B cell (primary cell): ENCODE measurements around the gene TMEM115. TPM values are rescaled to one million over a fixed set of nuclear protein-coding genes. Genes with fewer than 3 reads are reported as not detected.

Source experiments
- ATAC-seq: fragments of 200-7000 bp; cut with Tn5 transposase; one replicate; pipeline ENCODE4 v1.10.0; 2021; ENCODE audit warnings: low read depth, mild to moderate bottlenecking, moderate number of reproducible peaks, moderate library complexity
- CTCF ChIA-PET: fragments of 350-600 bp; sonication (Branson Sonifier 250); formaldehyde crosslinking; loops from one replicate; lab custom pipeline; 2021; ENCODE audit warnings: antibody characterized with exemption, inconsistent platforms; lab: Charles Lee
- POLR2A ChIA-PET: fragments of 350-600 bp; sonication (Branson Sonifier 250); formaldehyde crosslinking; loops from one replicate; lab custom pipeline; 2021; ENCODE audit warnings: antibody characterized with exemption; lab: Charles Lee
- DNase-seq: peaks from one replicate; pipeline ENCODE4 v3.0.0; 2013
- H2AFZ ChIP-seq: 2 replicates; pipeline ENCODE4 v1.6.1; 2012; ENCODE audit warnings: mild to moderate bottlenecking, low read depth, low read length; ENCODE audit not compliant: insufficient read depth, poor library complexity, severe bottlenecking
- H3K27ac ChIP-seq, 2 donors: 1 replicate in 1 of 2; 2 replicates in 1 of 2; pipeline ENCODE4 v1.5.1; 2012 to 2013; ENCODE audit warnings: low read length in 2 of 2, mild to moderate bottlenecking in 2 of 2, moderate library complexity in 1 of 2
- H3K27me3 ChIP-seq, 4 experiments: fragments of 200-600 bp in 1 of 4; sonication (generic) in 1 of 4; replicated peaks in 1 of 4; 1 replicate in 2 of 4; 2 replicates in 2 of 4; pipeline versions ENCODE4 v1.6.1 to v1.7.0; 2013 to 2016; ENCODE audit warnings: low read length in 3 of 4, mild to moderate bottlenecking in 2 of 4, mixed read lengths in 1 of 4, moderate library complexity in 1 of 4; ENCODE audit not compliant: insufficient read depth in 4 of 4, control insufficient read depth in 3 of 4; ENCODE audit errors: control extremely low read depth in 1 of 4
- H3K36me3 ChIP-seq, 2 experiments: replicated peaks in 1 of 2; 1 replicate in 1 of 2; 2 replicates in 1 of 2; pipeline versions ENCODE4 v1.6.1 to v1.7.1; 2013; ENCODE audit warnings: low read length in 1 of 2; ENCODE audit not compliant: insufficient read depth in 2 of 2, control insufficient read depth in 1 of 2; ENCODE audit errors: control extremely low read depth in 1 of 2, extremely low read depth in 1 of 2
- H3K4me1 ChIP-seq, 2 donors: fragments of 200-600 bp in 1 of 2; sonication (generic) in 1 of 2; 1 replicate in 1 of 2; 2 replicates in 1 of 2; pipeline versions ENCODE4 v1.5.1 to v1.6.1; 2013 to 2017; ENCODE audit warnings: low read length in 2 of 2; ENCODE audit not compliant: control insufficient read depth in 2 of 2, insufficient read depth in 2 of 2
- H3K4me2 ChIP-seq: replicated peaks from 2 replicates; pipeline ENCODE3; 2012; ENCODE audit warnings: mild to moderate bottlenecking, low read depth, low read length; ENCODE audit not compliant: poor library complexity, severe bottlenecking
- H3K4me3 ChIP-seq, 5 experiments: fragments of 200-600 bp in 1 of 5; sonication (generic) in 1 of 5; 1 replicate in 3 of 5; 2 replicates in 2 of 5; pipeline versions ENCODE4 v1.5.1 to v1.7.0; 2011 to 2016; ENCODE audit warnings: low read length in 4 of 5, mild to moderate bottlenecking in 4 of 5, low read depth in 2 of 5, control low read depth in 1 of 5, moderate library complexity in 1 of 5; ENCODE audit not compliant: insufficient read depth in 1 of 5; ENCODE audit errors: control extremely low read depth in 1 of 5, extremely low read depth in 1 of 5
- H3K79me2 ChIP-seq: fragments of 200-600 bp; sonication (generic); one replicate; pipeline ENCODE4 v1.6.0; 2016; ENCODE audit warnings: low read length; ENCODE audit not compliant: control insufficient read depth, insufficient read depth
- H3K9ac ChIP-seq: fragments of 200-600 bp; sonication (generic); 2 replicates; pipeline ENCODE4 v1.6.1; 2017; ENCODE audit warnings: mild to moderate bottlenecking, low read length, moderate library complexity
- H3K9me3 ChIP-seq, 3 donors: one replicate each; pipeline versions ENCODE4 v1.6.1 to v1.7.1; 2013; ENCODE audit warnings: low read length in 2 of 3; ENCODE audit not compliant: control insufficient read depth in 2 of 3, insufficient read depth in 1 of 3; ENCODE audit errors: control extremely low read depth in 1 of 3
- H4K20me1 ChIP-seq: 2 replicates; pipeline ENCODE4 v1.6.0; 2012; ENCODE audit warnings: mild to moderate bottlenecking, low read length; ENCODE audit not compliant: insufficient read depth, control insufficient read depth, poor library complexity, severe bottlenecking
- H3K27ac Mint-ChIP-seq: one replicate; pipeline ENCODE4 v1.8.0; 2021; ENCODE audit warnings: mixed read lengths
- H3K27me3 Mint-ChIP-seq: one replicate; pipeline ENCODE4 v1.8.0; 2021; ENCODE audit warnings: mixed read lengths
- H3K4me1 Mint-ChIP-seq: one replicate; pipeline ENCODE4 v1.8.0; 2021; ENCODE audit warnings: mixed read lengths
- H3K4me3 Mint-ChIP-seq: one replicate; pipeline ENCODE4 v1.8.0; 2021; ENCODE audit warnings: mixed read lengths
- H3K9me3 Mint-ChIP-seq: one replicate; pipeline ENCODE4 v1.8.0; 2022; ENCODE audit warnings: mixed read lengths; ENCODE audit not compliant: insufficient read depth
- EZH2 ChIP-seq: IDR thresholded peaks from 2 replicates; pipeline ENCODE4 v1.6.1; 2012; ENCODE audit warnings: borderline replicate concordance, low read depth, mild to moderate bottlenecking, moderate library complexity, low read length; ENCODE audit not compliant: insufficient read depth, poor library complexity, severe bottlenecking
- WGBS: methylation state at CpG from one replicate; pipeline ENCODE4 v1.1.5; 2013; ENCODE audit warnings: missing lambda C conversion rate; ENCODE audit not compliant: insufficient coverage; 5-methylcytosine and 5-hydroxymethylcytosine counted together
- intact Hi-C: fragments of 100-400 bp; cut with micrococcal nuclease; formaldehyde crosslinking; loops from one replicate; pipeline ENCODE4 v1.10.0; 2022
- polyA plus RNA-seq: library from polyadenylated mRNA; depleted of rRNA; stranded (reverse); fragments of >200 nt; gene quantifications from 2 replicates; pipeline ENCODE4 v1.2.3, GENCODE V29; 2012
- total RNA-seq, 2 donors: library from RNA; stranded (reverse); fragments of 120-200 nt in 1 of 2; gene quantifications; 1 replicate in 1 of 2; 2 replicates in 1 of 2; pipeline versions ENCODE4 v1.2.3 to v1.2.4, GENCODE V29; 2013 to 2022
- TF ChIP-seq, protein P1 (sequence below): fragments of 200-600 bp; IDR thresholded peaks from one replicate; pipeline ENCODE4 v1.8.0; 2022; ENCODE audit warnings: antibody characterized with exemption, mild to moderate bottlenecking

The TMEM115 gene
- total and polyA plus RNA-seq, 2 donors (not counting 1 experiment from before 2014, with no cell fraction given): 19.8 to 27.2 TPM

DNA sequence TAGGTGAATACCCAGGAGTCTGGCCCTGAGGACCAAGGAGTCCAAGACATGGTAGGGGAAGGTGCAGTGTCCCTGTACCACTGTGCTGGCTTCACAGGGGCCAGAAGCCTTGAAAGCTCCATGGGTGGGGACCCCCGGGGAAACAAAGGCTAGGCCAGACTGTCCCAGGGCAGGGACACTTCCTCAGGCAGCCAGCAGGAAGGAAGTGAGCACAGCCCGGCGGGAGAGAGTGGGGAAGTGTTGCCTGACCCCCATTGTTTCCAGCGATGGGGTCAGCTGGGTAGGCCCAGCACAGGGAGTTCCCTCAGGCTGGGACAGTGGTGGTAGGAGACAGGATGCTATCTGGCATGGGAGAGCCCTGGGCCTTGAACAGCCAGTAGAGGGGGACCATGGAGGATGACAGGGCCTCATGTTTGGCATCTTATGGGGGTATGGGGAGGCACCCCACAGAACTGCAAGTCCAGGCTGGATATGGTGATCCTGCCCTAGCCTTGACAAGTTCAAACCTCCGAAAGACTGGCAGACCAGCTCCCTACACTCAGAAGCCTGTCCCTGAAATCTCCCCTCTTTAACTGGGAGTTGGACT, 35.6 kb downstream of the TMEM115 start:
- no peak for ATAC-seq
- Histone ChIP-seq H3K4me3 (no peak overlapping the region), H3K9me3 (peaks cover 0 to 3% (median 0%) of the 10 kb centered on the region in 3 donors), H3K36me3 (peaks cover 0 to 18% of the 10 kb centered on the region in 2 experiments), H3K9ac (no peak overlapping the region), H3K4me2 (no peak overlapping the region), H3K27ac (no peak overlapping the region), H3K27me3 (no peaks in the 10 kb centered on the region), H3K79me2 (peaks cover 21% of the 10 kb centered on the region), H3K4me1 (peaks cover 28 to 53% of the 10 kb centered on the region in 2 donors), H4K20me1 (peaks cover 11% of the 10 kb centered on the region), H2AFZ (no peak overlapping the region)
- CTCF ChIA-PET: interaction anchor here (0.8 to 3.1 kb wide), 14 partner anchors 9 to 218 kb away, joined by 3 to 28 read pairs (median 6); partner anchors contain the start of genes HYAL3, IFRD2 and NAA80
- no peaks in the 10 kb centered on the region for H3K27me3 Mint-ChIP-seq
- no peak overlapping the region for H3K27ac Mint-ChIP-seq
- no peak for DNase-seq
- no peak for TF ChIP-seq EZH2
- TF ChIP-seq, protein P1, sequence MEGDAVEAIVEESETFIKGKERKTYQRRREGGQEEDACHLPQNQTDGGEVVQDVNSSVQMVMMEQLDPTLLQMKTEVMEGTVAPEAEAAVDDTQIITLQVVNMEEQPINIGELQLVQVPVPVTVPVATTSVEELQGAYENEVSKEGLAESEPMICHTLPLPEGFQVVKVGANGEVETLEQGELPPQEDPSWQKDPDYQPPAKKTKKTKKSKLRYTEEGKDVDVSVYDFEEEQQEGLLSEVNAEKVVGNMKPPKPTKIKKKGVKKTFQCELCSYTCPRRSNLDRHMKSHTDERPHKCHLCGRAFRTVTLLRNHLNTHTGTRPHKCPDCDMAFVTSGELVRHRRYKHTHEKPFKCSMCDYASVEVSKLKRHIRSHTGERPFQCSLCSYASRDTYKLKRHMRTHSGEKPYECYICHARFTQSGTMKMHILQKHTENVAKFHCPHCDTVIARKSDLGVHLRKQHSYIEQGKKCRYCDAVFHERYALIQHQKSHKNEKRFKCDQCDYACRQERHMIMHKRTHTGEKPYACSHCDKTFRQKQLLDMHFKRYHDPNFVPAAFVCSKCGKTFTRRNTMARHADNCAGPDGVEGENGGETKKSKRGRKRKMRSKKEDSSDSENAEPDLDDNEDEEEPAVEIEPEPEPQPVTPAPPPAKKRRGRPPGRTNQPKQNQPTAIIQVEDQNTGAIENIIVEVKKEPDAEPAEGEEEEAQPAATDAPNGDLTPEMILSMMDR: no peak
- peak overlapping the region; percentile 87 for H3K4me3 Mint-ChIP-seq
- H3K9me3 Mint-ChIP-seq: no peaks in the 10 kb centered on the region
- 41% methylated on average over 4 of the region's 5 CpGs for WGBS
- intact Hi-C loops: loop anchor here (1.0 to 5.0 kb wide), 2 partner anchors 49 to 86 kb away; partner anchors contain the start of gene GNAI2
- POLR2A ChIA-PET: interaction anchor here (2.9 kb wide), 1 partner anchor 13 kb away, joined by 16 read pairs; no protein-coding TSS in a partner anchor
- H3K4me1 Mint-ChIP-seq: peaks cover 50% of the 10 kb centered on the region

DNA sequence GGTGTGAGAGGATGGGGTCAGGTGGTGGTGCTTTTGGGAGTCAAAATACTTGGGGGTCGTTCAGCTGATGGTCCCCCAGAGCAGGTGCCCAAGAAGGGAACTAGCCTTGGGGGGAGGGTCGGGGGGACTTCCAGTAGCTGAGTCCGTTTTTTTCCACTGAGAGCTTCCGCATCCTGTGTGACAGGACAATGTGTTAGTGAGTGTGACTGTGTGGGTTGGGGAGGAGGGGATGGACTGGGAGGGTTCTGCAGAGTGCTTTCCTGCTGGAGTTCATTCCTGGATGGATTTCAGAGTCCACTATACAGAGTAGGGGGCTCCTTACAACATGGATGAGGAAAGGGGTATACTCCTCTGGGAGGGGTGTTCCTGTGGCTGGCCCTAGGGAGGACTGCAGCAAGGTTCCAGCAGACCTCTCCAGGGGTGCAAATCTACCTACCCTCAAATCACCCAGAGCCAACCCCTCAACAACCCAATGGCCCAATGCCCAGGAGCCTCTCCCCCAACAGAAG, 36.2 kb downstream of the TMEM115 start:
- ChIA-PET CTCF (interaction anchor here (0.6 to 3.1 kb wide), 9 partner anchors 13 to 219 kb away, joined by 3 to 28 read pairs (median 5); partner anchors contain the start of genes HYAL3 and NAA80), POLR2A (interaction anchor here (2.3 to 2.9 kb wide), 2 partner anchors 14 to 24 kb away, joined by 16 to 24 read pairs; partner anchors contain the start of genes HYAL3 and NAA80)
- Histone ChIP-seq H3K4me3 (no peak overlapping the region), H2AFZ (no peak overlapping the region), H3K36me3 (peaks cover 0 to 18% of the 10 kb centered on the region in 2 experiments), H3K4me1 (peaks cover 29 to 53% of the 10 kb centered on the region in 2 donors), H3K4me2 (no peak overlapping the region), H3K27ac (no peak overlapping the region), H4K20me1 (peaks cover 11% of the 10 kb centered on the region), H3K27me3 (no peaks in the 10 kb centered on the region), H3K9me3 (peaks cover 0 to 3% (median 0%) of the 10 kb centered on the region in 3 donors), H3K9ac (no peak overlapping the region), H3K79me2 (peaks cover 21% of the 10 kb centered on the region)
- intact Hi-C loops: loop anchor here (5.0 kb wide), 1 partner anchor 86 kb away; the partner anchor contains the start of gene GNAI2
- 56% methylated on average over 4 of the region's 4 CpGs for whole genome bisulfite sequencing
- Mint-ChIP-seq H3K27me3 (no peaks in the 10 kb centered on the region), H3K27ac (peak overlapping the region; percentile 53), H3K4me3 (peak overlapping the region; percentile 87), H3K9me3 (no peaks in the 10 kb centered on the region), H3K4me1 (peaks cover 50% of the 10 kb centered on the region)
- DNase-seq: no peak
- no peak for ATAC-seq
- TF ChIP-seq, protein P1: no peak
- TF ChIP-seq EZH2: no peak
